Neural progenitor cell (in vitro differentiated cells): Measurements from ENCODE around the gene KRTCAP2.

ENCODE experiments used
- EZH2 ChIP-seq: fragments of 200-600 bp; sonication (generic); IDR thresholded peaks from 2 replicates; pipeline ENCODE4 v1.6.1; 2017; ENCODE audit warnings: antibody characterized with exemption, mild to moderate bottlenecking, moderate library complexity
- TF ChIP-seq, protein P1 (sequence below): fragments of 200-600 bp; sonication (generic); IDR thresholded peaks from 2 replicates; pipeline ENCODE4 v1.5.1; 2017; ENCODE audit warnings: antibody characterized with exemption, mild to moderate bottlenecking

DNA sequence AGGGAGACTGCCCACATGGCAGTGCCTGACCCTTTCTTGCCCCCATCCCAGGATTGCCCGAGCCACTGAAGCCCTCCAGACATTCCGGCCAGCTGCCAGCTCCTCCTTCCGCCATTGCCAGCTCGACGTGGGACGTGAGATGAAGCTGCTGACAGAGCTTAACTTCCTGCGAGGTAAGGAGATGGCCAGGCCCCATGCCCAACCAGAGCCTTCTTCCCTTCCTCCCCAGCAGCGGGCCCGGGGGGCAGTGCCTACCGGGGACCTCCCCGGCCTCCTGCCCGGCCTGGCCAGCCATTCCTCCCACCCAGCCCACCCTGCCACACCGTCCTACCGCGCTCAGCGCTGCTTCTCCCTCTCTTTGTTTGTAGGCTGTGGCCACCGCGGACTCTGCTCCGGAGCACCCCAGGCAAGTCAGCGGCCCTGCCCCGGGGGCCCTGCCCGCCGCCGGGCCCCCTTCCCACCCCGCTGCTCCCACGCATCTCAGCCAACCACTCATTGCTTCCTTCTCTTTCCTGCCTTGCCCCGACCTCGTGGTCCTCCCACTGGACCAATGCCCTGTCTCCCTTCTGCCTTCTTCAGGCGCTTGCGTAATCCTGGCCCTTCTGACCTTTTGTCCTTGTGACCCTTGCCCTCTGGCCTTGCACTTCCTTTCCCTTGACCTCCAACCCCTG, 5.5 kb upstream of the KRTCAP2 start:
- TF ChIP-seq, protein P1, sequence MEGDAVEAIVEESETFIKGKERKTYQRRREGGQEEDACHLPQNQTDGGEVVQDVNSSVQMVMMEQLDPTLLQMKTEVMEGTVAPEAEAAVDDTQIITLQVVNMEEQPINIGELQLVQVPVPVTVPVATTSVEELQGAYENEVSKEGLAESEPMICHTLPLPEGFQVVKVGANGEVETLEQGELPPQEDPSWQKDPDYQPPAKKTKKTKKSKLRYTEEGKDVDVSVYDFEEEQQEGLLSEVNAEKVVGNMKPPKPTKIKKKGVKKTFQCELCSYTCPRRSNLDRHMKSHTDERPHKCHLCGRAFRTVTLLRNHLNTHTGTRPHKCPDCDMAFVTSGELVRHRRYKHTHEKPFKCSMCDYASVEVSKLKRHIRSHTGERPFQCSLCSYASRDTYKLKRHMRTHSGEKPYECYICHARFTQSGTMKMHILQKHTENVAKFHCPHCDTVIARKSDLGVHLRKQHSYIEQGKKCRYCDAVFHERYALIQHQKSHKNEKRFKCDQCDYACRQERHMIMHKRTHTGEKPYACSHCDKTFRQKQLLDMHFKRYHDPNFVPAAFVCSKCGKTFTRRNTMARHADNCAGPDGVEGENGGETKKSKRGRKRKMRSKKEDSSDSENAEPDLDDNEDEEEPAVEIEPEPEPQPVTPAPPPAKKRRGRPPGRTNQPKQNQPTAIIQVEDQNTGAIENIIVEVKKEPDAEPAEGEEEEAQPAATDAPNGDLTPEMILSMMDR = no peak
- no peak for TF ChIP-seq EZH2
